Measurements from ENCODE around the gene COMMD4. TPM values are rescaled to one million over a fixed set of nuclear protein-coding genes. Genes with fewer than 3 reads are reported as not detected.

COMMD4 gene
- total RNA-seq, 2 experiments from 2014 or later = 87.8 to 91.0 TPM

DNA sequence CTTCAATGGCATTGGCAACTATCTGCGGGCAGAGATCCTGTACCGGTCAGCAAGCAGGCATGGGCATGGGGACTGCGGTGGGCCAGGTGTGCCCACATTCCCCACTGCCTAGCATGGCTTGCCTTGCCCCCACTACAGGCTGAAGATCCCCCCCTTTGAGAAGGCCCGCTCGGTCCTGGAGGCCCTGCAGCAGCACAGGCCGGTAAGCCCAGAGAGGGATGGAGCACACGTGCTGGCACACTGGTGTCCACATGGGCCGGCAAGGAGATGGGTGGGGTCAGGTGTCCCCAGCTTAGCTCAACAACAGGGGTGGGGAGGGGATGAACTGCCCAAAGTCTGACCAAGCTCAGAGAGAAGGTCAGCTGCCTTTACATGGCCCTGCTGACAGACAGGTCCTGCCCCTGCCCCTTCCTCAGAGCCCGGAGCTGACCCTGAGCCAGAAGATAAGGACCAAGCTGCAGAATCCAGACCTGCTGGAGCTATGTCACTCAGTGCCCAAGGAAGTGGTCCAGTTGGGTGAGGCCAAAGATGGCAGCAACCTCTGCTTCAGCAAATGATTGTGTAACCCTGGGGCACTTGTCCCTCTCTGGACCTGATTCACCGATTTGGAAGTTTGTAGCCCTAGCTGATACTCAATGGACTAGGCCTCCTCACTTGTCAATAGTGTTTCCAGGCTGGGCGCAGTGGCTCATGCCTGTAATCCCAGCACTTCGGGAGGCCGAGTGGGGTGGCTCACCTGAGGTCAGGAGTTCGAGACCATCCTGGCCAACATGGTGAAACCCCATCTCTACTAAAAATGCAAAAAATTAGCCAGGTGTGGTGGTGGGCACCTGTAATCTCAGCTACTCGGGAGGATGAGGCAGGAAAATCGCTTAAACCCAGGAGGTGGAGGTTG is 16.6 kb downstream of the COMMD4 start:
- Mint-ChIP-seq H3K4me1 (peaks cover 32% of the 10 kb centered on the region), H3K4me3 (no peak overlapping the region), H3K36me3 (ENCODE audit: low read depth) (peaks cover 56% of the 10 kb centered on the region), H3K27ac (no peak overlapping the region), H3K9me3 (peaks cover 18% of the 10 kb centered on the region), H3K27me3 (peaks cover 8% of the 10 kb centered on the region)
- ChIA-PET POLR2A (interaction anchor here (1.1 to 9.5 kb wide), 4 partner anchors 10 to 17 kb away, joined by 3 to 89 read pairs (median 4); partner anchors contain the start of genes COMMD4 and MAN2C1), CTCF (interaction anchor here (3.3 kb wide), 1 partner anchor 15 kb away, joined by 17 read pairs; no protein-coding TSS in a partner anchor)
- no peak for DNase-seq

DNA sequence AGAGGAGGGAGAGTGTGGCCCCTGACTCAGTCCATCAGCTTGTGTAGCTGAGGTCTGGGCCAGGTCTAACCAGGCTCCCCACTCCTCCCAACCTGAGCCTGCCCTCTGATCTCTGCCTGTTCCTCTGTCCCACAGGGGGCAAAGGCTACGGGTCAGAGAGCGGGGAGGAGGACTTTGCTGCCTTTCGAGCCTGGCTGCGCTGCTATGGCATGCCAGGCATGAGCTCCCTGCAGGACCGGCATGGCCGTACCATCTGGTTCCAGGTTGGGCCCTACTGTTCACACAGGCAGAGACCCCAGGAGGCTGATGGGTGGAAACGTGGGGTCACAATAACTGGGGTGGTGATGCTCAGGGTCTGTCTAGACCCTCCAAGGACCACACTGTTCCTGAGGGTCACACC is 17.7 kb downstream of the COMMD4 start:
- no peak for DNase-seq
- Mint-ChIP-seq H3K27me3 (peaks cover 3% of the 10 kb centered on the region), H3K4me3 (no peak overlapping the region), H3K9me3 (peaks cover 18% of the 10 kb centered on the region), H3K4me1 (peaks cover 27% of the 10 kb centered on the region), H3K27ac (no peak overlapping the region), H3K36me3 (ENCODE audit: low read depth) (peaks cover 53% of the 10 kb centered on the region)
- ChIA-PET CTCF (interaction anchor here (2.6 kb wide), 1 partner anchor 14 kb away, joined by 11 read pairs; no protein-coding TSS in a partner anchor), POLR2A (interaction anchor here (1.1 to 9.5 kb wide), 4 partner anchors 9 to 18 kb away, joined by 3 to 89 read pairs (median 4); partner anchors contain the start of genes COMMD4 and MAN2C1)

DNA sequence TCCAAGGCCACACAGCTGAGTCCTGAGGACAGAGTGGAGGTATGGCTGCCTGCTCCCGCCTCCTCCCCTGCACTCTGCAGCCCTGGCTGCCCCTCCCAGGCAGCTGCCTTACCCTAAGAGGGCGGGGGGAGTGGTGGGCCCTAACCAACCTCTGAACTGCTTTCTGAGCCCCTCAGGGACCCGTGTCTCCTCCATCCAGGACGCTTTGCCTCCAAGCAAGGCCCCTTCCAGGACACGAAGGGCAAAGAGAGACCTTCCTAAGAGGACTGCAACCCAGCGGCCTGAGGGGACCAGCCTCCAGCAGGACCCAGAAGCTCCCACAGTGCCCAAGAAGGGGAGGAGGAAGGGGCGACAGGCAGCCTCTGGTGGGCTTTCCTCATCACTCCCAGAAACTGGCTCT is 18.6 kb downstream of the COMMD4 start:
- H3K36me3 Mint-ChIP-seq (ENCODE audit: low read depth) = peaks cover 47% of the 10 kb centered on the region
- peaks cover 3% of the 10 kb centered on the region for H3K27me3 Mint-ChIP-seq
- H3K27ac Mint-ChIP-seq = no peak overlapping the region

DNA sequence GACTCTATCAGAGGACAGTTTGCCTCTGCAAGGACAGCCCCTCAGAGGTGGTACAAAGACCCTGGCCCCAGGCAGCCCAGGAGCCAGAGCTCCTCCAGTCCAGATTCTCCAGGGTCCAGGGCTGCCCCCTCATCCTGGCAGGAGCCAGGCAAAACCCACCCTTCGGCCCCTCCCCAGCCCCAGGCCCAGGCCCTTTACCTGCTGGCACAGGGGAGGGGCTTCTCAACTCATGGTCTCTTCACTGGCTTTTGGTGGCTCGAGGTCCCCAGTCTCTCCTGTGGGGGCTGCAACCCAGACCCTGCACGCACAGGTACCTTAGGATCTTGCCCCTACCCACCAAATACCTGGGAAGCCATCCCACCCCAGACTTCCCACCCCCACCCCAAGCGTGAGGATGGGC is 19.5 kb downstream of the COMMD4 start:
- CTCF ChIA-PET = interaction anchor here (2.6 kb wide), 1 partner anchor 12 kb away, joined by 11 read pairs; no protein-coding TSS in a partner anchor
- no peak overlapping the region for H3K4me3 Mint-ChIP-seq

More for the DNA sequence above, 18.6 kb downstream of the COMMD4 start:
- ChIA-PET POLR2A (interaction anchor here (9.5 kb wide), 1 partner anchor 14 kb away, joined by 89 read pairs; the partner anchor contains the start of gene MAN2C1), CTCF (interaction anchor here (2.6 kb wide), 1 partner anchor 13 kb away, joined by 11 read pairs; no protein-coding TSS in a partner anchor)
- Mint-ChIP-seq H3K4me3 (no peak overlapping the region), H3K4me1 (peaks cover 19% of the 10 kb centered on the region), H3K9me3 (peaks cover 18% of the 10 kb centered on the region)
- no peak for DNase-seq

DNA sequence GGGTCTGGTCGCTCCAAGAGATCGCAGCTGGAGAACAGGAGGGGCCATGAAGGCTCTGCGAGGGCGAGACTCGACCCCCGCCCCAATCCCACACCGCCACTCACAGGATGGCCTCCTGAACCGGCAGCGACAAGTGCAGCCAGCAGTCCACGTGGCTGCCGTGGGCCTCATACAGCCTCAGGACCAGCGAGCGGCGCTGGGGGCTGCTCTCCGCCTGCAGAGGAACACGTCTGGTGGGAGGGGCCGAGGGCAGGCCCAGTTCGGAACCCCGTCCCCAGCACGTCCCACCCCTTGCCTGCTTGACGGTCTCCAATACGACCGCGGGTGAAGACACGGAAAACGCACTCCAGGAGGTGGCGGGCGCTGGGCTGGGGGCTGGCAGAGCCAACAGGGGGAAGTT is 20.1 kb downstream of the COMMD4 start:
- no peak overlapping the region for H3K27ac Mint-ChIP-seq
- H3K9me3 Mint-ChIP-seq = peaks cover 3% of the 10 kb centered on the region
- H3K4me3 Mint-ChIP-seq = no peak overlapping the region
- H3K27me3 Mint-ChIP-seq = no peaks in the 10 kb centered on the region
- H3K36me3 Mint-ChIP-seq (ENCODE audit: low read depth) = peaks cover 38% of the 10 kb centered on the region
- H3K4me1 Mint-ChIP-seq = peaks cover 8% of the 10 kb centered on the region
- ChIA-PET POLR2A (interaction anchor here (1.1 to 1.2 kb wide), 2 partner anchors 12 to 13 kb away, joined by 3 read pairs; partner anchors contain the start of gene MAN2C1), CTCF (no interaction called here)
- DNase-seq = no peak

More for the DNA sequence above, 19.5 kb downstream of the COMMD4 start:
- Mint-ChIP-seq H3K27me3 (no peaks in the 10 kb centered on the region), H3K36me3 (ENCODE audit: low read depth) (peaks cover 41% of the 10 kb centered on the region), H3K4me1 (peaks cover 12% of the 10 kb centered on the region), H3K9me3 (peaks cover 9% of the 10 kb centered on the region), H3K27ac (no peak overlapping the region)
- no peak for DNase-seq
- POLR2A ChIA-PET = no interaction called here

DNA sequence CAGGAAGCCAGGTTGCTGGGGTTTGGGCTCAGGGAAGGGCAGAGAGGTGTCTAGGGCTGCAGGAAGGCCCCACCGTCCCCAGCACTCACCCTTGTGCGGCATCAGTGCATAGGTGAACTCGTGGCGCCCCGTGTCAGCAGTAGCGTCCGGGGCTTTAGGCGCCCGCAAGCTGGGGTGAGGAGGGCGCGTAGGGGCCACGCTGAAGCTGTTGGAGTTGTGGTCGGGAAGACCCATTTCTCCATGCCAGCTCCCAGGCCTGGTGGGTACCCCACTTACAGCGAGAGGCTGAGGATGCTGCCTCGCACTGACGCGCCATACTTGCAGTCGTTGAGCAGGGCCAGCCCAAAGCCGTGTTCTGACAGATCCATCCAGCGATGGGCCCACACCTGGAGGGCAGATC is 20.7 kb downstream of the COMMD4 start:
- no peak overlapping the region for H3K27ac Mint-ChIP-seq
- H3K9me3 Mint-ChIP-seq = no peaks in the 10 kb centered on the region
- peaks cover 33% of the 10 kb centered on the region for H3K36me3 Mint-ChIP-seq (ENCODE audit: low read depth)
- no peaks in the 10 kb centered on the region for H3K27me3 Mint-ChIP-seq
- CTCF ChIA-PET = interaction anchor here (1.1 kb wide), 1 partner anchor 11 kb away, joined by 4 read pairs; no protein-coding TSS in a partner anchor
- H3K4me1 Mint-ChIP-seq = peaks cover 4% of the 10 kb centered on the region
- no peak overlapping the region for H3K4me3 Mint-ChIP-seq
- no peak for DNase-seq
- POLR2A ChIA-PET = interaction anchor here (1.1 to 1.2 kb wide), 2 partner anchors 11 to 12 kb away, joined by 3 read pairs; partner anchors contain the start of gene MAN2C1

DNA sequence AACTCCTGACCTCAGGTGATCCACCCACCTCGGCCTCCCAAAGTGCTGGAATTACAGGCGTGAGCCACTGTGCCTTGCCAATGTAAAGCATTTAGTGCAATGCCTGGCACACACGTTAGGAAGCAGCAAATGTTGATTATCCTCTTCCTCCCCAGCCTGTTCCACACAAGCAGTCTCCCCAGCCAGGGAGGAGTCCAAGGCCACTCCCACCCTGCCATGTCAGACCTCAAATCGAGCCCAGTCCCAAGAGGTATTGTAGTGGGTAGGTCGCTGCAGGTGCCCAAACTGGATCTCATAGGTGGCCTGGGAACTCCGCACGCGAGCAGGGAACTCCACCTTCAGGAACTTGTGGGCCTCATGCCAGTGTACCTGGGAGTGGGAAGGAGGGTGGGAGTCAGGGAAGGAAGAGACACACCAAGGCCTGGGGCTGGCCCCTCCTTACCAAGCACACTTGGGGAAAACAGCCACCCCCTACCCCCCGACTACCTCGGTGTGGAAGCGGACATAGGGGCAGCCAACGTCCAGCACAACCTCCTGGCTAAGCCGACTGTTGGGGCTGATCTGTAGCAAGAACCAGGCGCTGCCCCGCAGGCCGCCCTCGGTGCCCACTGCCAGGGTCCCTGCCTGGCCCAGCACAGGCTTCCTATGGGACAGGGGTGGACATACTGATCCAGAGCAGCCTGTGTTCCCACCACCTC is 22.3 kb downstream of the COMMD4 start:
- ChIA-PET CTCF (interaction anchor here (0.7 kb wide), 1 partner anchor 443 kb away, joined by 3 read pairs; no protein-coding TSS in a partner anchor), POLR2A (no interaction called here)
- H3K27ac Mint-ChIP-seq = no peak overlapping the region
- H3K4me1 Mint-ChIP-seq = peaks cover 4% of the 10 kb centered on the region
- no peak overlapping the region for H3K4me3 Mint-ChIP-seq
- DNase-seq = no peak
- no peaks in the 10 kb centered on the region for H3K9me3 Mint-ChIP-seq
- H3K27me3 Mint-ChIP-seq = no peaks in the 10 kb centered on the region
- H3K36me3 Mint-ChIP-seq (ENCODE audit: low read depth) = peaks cover 21% of the 10 kb centered on the region

DNA sequence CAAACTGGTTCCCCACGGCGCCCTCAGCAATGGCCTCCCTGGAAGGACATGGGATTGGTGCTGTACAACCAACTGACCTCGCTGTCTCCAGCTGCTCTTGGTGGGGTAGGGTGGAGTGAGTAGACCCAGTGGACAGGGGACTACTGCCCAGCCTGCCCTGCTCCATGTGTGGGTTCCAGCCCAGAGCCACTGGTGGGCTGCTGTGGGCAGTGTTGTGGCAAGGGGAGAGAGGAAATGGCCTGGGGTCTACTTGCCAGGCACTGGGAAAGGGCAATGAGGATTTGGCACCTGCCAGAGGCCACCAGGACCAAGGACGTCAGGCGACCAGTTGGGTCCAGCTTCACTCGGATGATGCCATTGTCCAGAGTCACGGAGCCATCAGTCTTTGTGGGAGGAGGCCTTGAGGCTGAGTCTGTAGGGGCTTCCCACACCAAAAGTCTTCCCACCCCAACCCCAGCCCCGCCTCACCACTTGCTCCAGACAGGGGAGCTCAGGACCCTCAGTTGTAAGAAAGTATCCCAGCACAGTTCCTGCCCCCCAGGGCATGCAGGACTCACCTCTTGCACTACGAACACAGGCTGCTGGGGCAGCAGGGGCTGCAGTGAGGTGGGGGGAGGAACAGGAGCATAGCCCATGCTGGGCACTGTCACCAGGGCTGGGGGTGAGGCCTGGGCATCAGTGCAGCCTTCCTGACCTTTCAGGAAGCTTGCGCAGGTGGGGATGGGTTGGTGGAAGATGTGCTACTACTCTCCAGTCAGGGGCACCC is 23.1 kb downstream of the COMMD4 start:
- Mint-ChIP-seq H3K27me3 (no peaks in the 10 kb centered on the region), H3K4me1 (peaks cover 4% of the 10 kb centered on the region), H3K36me3 (ENCODE audit: low read depth) (peaks cover 18% of the 10 kb centered on the region), H3K4me3 (no peak overlapping the region), H3K9me3 (no peaks in the 10 kb centered on the region), H3K27ac (no peak overlapping the region)
- POLR2A ChIA-PET = no interaction called here
- no peak for DNase-seq
- CTCF ChIA-PET = interaction anchor here (1.3 kb wide), 1 partner anchor 9 kb away, joined by 3 read pairs; no protein-coding TSS in a partner anchor

DNA sequence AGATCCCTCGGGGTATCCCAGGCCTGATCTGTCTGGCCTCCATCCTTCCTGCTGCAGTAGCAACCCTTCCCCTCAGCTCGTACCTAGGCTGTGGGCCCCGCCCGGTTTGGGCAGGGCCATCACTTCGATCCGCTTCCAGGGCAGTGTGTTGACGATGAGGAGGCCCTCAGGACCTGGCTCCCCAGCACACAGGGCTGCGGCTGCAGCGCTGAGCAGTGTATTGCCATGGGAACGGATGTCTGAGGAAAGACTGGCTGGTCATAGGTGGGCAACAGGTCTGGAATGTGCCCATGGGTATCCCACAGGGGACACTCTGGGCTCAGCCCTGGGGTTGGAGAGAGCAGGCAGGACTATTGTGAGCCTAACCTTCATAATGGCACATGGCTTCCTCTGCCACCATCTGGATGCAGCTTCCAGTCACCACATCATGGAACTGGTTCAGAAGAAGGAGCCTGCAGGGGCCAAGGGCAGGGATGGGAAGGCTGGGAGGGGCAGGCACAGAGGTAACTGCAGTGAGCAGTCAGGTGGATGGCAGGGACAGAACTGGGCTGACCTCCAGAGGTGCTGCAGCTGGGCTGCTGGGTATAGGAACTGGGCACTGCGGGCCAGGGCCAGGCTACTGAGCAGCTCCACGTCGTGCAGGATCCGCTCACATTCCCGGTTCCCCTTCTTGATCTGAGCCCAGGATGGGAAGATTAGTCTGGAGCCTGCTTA is 23.8 kb downstream of the COMMD4 start:
- ChIA-PET CTCF (interaction anchor here (1.3 kb wide), 1 partner anchor 8 kb away, joined by 3 read pairs; no protein-coding TSS in a partner anchor), POLR2A (interaction anchor here (0.7 to 1.3 kb wide), 3 partner anchors 9 to 11 kb away, joined by 3 to 7 read pairs (median 3); partner anchors contain the start of gene MAN2C1)

DNA sequence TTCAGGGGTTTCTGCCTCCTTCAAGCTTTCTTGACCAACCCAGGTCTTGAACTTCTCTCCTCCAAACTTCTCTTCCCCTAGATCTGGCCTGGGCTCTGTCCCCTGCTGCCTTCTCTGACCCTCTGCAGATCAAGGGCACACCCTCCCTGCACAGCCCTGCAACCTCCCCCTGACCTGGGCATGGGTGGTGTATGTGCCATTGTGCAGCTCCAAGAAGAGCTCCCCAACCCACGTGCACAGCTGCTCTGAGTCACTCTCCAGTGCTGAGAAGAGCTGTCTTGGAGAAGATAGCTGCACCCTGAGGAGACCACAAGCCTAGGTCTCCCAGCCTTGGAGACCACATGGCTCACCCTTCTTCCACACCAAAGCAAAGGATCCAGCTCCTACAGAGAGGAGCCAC is 24.5 kb downstream of the COMMD4 start:
- no peak for DNase-seq
- Mint-ChIP-seq H3K36me3 (ENCODE audit: low read depth) (peaks cover 15% of the 10 kb centered on the region), H3K4me3 (no peak overlapping the region), H3K27ac (peak overlapping the region; percentile 52), H3K9me3 (no peaks in the 10 kb centered on the region), H3K4me1 (peaks cover 6% of the 10 kb centered on the region), H3K27me3 (no peaks in the 10 kb centered on the region)
- ChIA-PET CTCF (no interaction called here), POLR2A (interaction anchor here (0.7 to 1.3 kb wide), 4 partner anchors 8 to 266 kb away, joined by 3 to 7 read pairs (median 3); partner anchors contain the start of genes MAN2C1 and SNUPN)

More for the DNA sequence above, 23.8 kb downstream of the COMMD4 start:
- peak overlapping the region; percentile 35 for H3K27ac Mint-ChIP-seq
- DNase-seq = no peak
- H3K4me3 Mint-ChIP-seq = no peak overlapping the region
- no peaks in the 10 kb centered on the region for H3K27me3 Mint-ChIP-seq
- no peaks in the 10 kb centered on the region for H3K9me3 Mint-ChIP-seq
- H3K36me3 Mint-ChIP-seq (ENCODE audit: low read depth) = peaks cover 20% of the 10 kb centered on the region
- H3K4me1 Mint-ChIP-seq = peaks cover 6% of the 10 kb centered on the region

DNA sequence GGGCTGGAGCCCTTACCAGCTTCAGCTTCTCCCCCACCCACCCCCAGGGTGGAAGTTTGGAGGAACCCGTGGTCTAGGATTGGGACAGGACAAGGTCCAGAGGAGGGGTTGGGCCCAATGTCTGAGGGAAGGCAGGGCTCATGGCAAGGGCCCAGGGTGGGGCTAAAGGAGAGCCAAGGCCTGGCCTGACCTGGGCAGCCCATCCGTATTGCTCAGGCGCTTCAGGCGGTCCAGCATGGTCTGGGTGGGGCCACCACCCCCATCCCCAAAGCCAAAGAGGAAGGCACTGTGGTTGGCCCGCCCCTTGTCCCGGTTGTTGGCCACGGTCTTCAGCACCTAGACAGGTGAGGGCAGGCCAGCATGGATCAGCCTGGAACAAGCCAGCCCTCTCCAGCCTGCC is 25.0 kb downstream of the COMMD4 start:
- ChIA-PET POLR2A (interaction anchor here (0.9 to 1.3 kb wide), 2 partner anchors 12 to 265 kb away, joined by 3 to 7 read pairs; partner anchors contain the start of gene SNUPN), CTCF (no interaction called here)
- H3K9me3 Mint-ChIP-seq = no peaks in the 10 kb centered on the region
- no peak for DNase-seq
- peaks cover 12% of the 10 kb centered on the region for H3K36me3 Mint-ChIP-seq (ENCODE audit: low read depth)
- no peaks in the 10 kb centered on the region for H3K27me3 Mint-ChIP-seq
- H3K27ac Mint-ChIP-seq = no peak overlapping the region
- peaks cover 6% of the 10 kb centered on the region for H3K4me1 Mint-ChIP-seq
- no peak overlapping the region for H3K4me3 Mint-ChIP-seq
